HepG2 (cell line): ENCODE measurements around the gene CATSPERD. TPM values are rescaled to one million over a fixed set of nuclear protein-coding genes. Genes with fewer than 3 reads are reported as not detected.

Experiments used
- ATAC-seq: fragments of 200-7000 bp; cut with Tn5 transposase; 3 replicates; pipeline ENCODE4 v1.9.1; 2020; ENCODE audit warnings: mild to moderate bottlenecking, moderate library complexity
- BruUV-seq: library from RNA; stranded (reverse); fragments of 400-500 nt; replicated peaks from 2 replicates; lab custom pipeline; 2021; lab: Mats Ljungman, UMichigan
- CTCF ChIA-PET: fragments of 300-600 bp; formaldehyde crosslinking; extraction: SDS; loops from one replicate; lab custom pipeline; 2021; ENCODE audit warnings: low total read pairs, inconsistent platforms, low intra/inter-chr PET ratio; lab: Yijun Ruan, JAX
- POLR2A ChIA-PET: fragments of 350-600 bp; sonication (Branson Sonifier 250); formaldehyde crosslinking; loops from one replicate; lab custom pipeline; 2020; ENCODE audit warnings: antibody characterized with exemption, inconsistent platforms; lab: Yijun Ruan, JAX
- DNase-seq: peaks from one replicate; pipeline ENCODE4 v3.0.0-alpha.2; 2015; ENCODE audit warnings: low spot score
- FAIRE-seq: peaks from 3 replicates; lab custom pipeline; 2011; peaks lifted over from hg19 to GRCh38; lab: Jason Lieb, UNC
- H2AFZ ChIP-seq: one replicate; pipeline ENCODE4 v1.6.1; 2011; ENCODE audit warnings: low read length, inconsistent platforms
- H3K27ac ChIP-seq: fragments of 300-600 bp; 3 replicates; pipeline ENCODE4 v1.8.0; 2011; ENCODE audit warnings: mixed run types, mild to moderate bottlenecking, mixed read lengths, low read length, inconsistent platforms; ENCODE audit not compliant: insufficient read depth; ENCODE audit errors: extremely low read length
- H3K27me3 ChIP-seq, 2 experiments: fragments of 200-600 bp in 1 of 2; 2 replicates in 1 of 2; 3 replicates in 1 of 2; pipeline versions ENCODE4 v1.6.0 to v1.8.0; 2011; ENCODE audit warnings: low read length in 2 of 2, mild to moderate bottlenecking in 2 of 2, moderate library complexity in 2 of 2, inconsistent platforms in 1 of 2; ENCODE audit not compliant: insufficient read depth in 2 of 2, control insufficient read depth in 1 of 2
- H3K36me3 ChIP-seq, 2 experiments: fragments of 200-600 bp in 1 of 2; replicated peaks in 1 of 2; 2 replicates in 1 of 2; 3 replicates in 1 of 2; pipeline versions ENCODE4 v1.5.1 to v1.8.0; 2011; ENCODE audit warnings: low read length in 2 of 2, inconsistent platforms in 1 of 2; ENCODE audit not compliant: insufficient read depth in 2 of 2, control insufficient read depth in 1 of 2
- H3K4me1 ChIP-seq: 2 replicates; pipeline ENCODE4 v1.5.1; 2012; ENCODE audit warnings: low read length, inconsistent platforms; ENCODE audit not compliant: insufficient read depth
- H3K4me2 ChIP-seq: 2 replicates; pipeline ENCODE4 v1.6.0; 2011; ENCODE audit warnings: low read depth, low read length, inconsistent platforms
- H3K4me3 ChIP-seq, 3 experiments: fragments of 200-600 bp in 1 of 3; sonication (generic), shearing (Covaris generic) in 1 of 3; replicated peaks in 1 of 3; 2 replicates each; pipeline ENCODE4 v1.5.1; 2011 to 2016; ENCODE audit warnings: low read length in 3 of 3, inconsistent platforms in 2 of 3, low read depth in 2 of 3, mild to moderate bottlenecking in 2 of 3, control low read depth in 1 of 3, mixed read lengths in 1 of 3; ENCODE audit not compliant: insufficient read depth in 1 of 3
- H3K79me2 ChIP-seq: one replicate; pipeline ENCODE4 v1.6.1; 2011; ENCODE audit warnings: low read length, inconsistent platforms; ENCODE audit not compliant: insufficient read depth
- H3K9ac ChIP-seq: 2 replicates; pipeline ENCODE4 v1.6.0; 2011; ENCODE audit warnings: mild to moderate bottlenecking, low read depth, low read length, inconsistent platforms; ENCODE audit not compliant: insufficient read depth
- H3K9me3 ChIP-seq: 2 replicates; pipeline ENCODE4 v1.5.1; 2012; ENCODE audit warnings: mild to moderate bottlenecking, low read length
- H4K20me1 ChIP-seq: 2 replicates; pipeline ENCODE4 v1.6.0; 2011; ENCODE audit warnings: inconsistent platforms, mild to moderate bottlenecking, low read length, moderate library complexity; ENCODE audit not compliant: insufficient read depth
- CREB3 ChIP-seq: sonication (generic); formaldehyde crosslinking; IDR thresholded peaks from 2 replicates; pipeline ENCODE4 v1.5.0; 2020; ENCODE audit warnings: missing genetic modification reagents
- FLYWCH1 ChIP-seq: sonication (generic); formaldehyde crosslinking; IDR thresholded peaks from 2 replicates; pipeline ENCODE4 v1.8.1; 2023; ENCODE audit warnings: mild to moderate bottlenecking, missing genetic modification reagents
- HDAC1 ChIP-seq: sonication (generic); formaldehyde crosslinking; IDR thresholded peaks from 2 replicates; pipeline ENCODE4 v1.5.1; 2020; ENCODE audit warnings: mild to moderate bottlenecking, missing genetic modification reagents
- KLF15 ChIP-seq: sonication (generic); formaldehyde crosslinking; IDR thresholded peaks from 2 replicates; pipeline ENCODE4 v1.8.1; 2023; ENCODE audit warnings: borderline replicate concordance, mild to moderate bottlenecking, inconsistent platforms, missing genetic modification reagents, mixed read lengths
- PAX8 ChIP-seq: sonication (generic); formaldehyde crosslinking; IDR thresholded peaks from 2 replicates; pipeline ENCODE4 v1.8.0; 2022; ENCODE audit warnings: mild to moderate bottlenecking, missing genetic modification reagents, borderline replicate concordance
- PCBP1 ChIP-seq: fragments of 200-400 bp; formaldehyde crosslinking; IDR thresholded peaks from 2 replicates; pipeline ENCODE4 v1.6.1; 2017; ENCODE audit warnings: mild to moderate bottlenecking, low read depth, low read length, borderline replicate concordance
- RBM22 ChIP-seq: fragments of 200-400 bp; formaldehyde crosslinking; optimal IDR thresholded peaks from 2 replicates; pipeline ENCODE3; 2017; ENCODE audit warnings: mild to moderate bottlenecking, low read length, moderate library complexity
- WGBS: methylation state at CpG from one replicate; pipeline ENCODE4 v1.1.6; 2017; ENCODE audit warnings: low lambda C conversion rate; 5-methylcytosine and 5-hydroxymethylcytosine counted together
- in situ Hi-C: cut with HindIII; loops from 2 replicates; pipeline ENCODE4 v1.10.0; 2017; ENCODE audit warnings: low pct_unique_long_range_greater_than_20kb; ENCODE audit not compliant: extremely low pct_ligation_motif_present
- intact Hi-C: fragments of 100-400 bp; cut with micrococcal nuclease; formaldehyde crosslinking; loops from one replicate; pipeline ENCODE4 v1.10.0; 2022; ENCODE audit not compliant: unreplicated experiment
- polyA plus RNA-seq, 8 experiments: library from polyadenylated mRNA; depleted of rRNA in 3 of 8; stranded (reverse) in 7 of 8; unstranded in 1 of 8; fragments of >200 nt; fragmentation: Illumina TruSeq in 4 of 8; extraction: Trizol in 4 of 8; gene quantifications; 2 replicates each; pipeline versions ENCODE4 v1.2.1 to v1.2.3, GENCODE V29; 2011 to 2016; ENCODE audit warnings: low read depth in 4 of 8, missing spikeins in 1 of 8, mixed read lengths in 1 of 8; ENCODE audit not compliant: insufficient read depth in 1 of 8
- total RNA-seq, 5 experiments: library from RNA; depleted of rRNA; stranded (reverse); fragments of >200 nt; fragmentation: Illumina TruSeq; extraction: Trizol; gene quantifications; 2 replicates each; pipeline ENCODE4 v1.2.3, GENCODE V29; 2016; ENCODE audit warnings: low read depth in 1 of 5
- TF ChIP-seq, protein P1 (sequence below): conservative IDR thresholded peaks from 2 replicates; pipeline ENCODE4 v1.6.1; 2018; ENCODE audit warnings: missing genetic modification reagents
- TF ChIP-seq, protein P2 (sequence below): IDR thresholded peaks from 2 replicates; pipeline ENCODE4 v1.4.0; 2020; ENCODE audit warnings: mild to moderate bottlenecking, missing genetic modification reagents
- TF ChIP-seq, protein P3 (sequence below): sonication (generic); formaldehyde crosslinking; IDR thresholded peaks from 2 replicates; pipeline ENCODE4 v1.4.0; 2020; ENCODE audit warnings: low read depth, mild to moderate bottlenecking, missing genetic modification reagents

CATSPERD gene
- total and polyA plus RNA-seq, 2 of the 13 experiments (the other 11 are each of a cell fraction or from before 2014, with no cell fraction given): 0.04 TPM; not detected in 1

- TF ChIP-seq, protein P1, sequence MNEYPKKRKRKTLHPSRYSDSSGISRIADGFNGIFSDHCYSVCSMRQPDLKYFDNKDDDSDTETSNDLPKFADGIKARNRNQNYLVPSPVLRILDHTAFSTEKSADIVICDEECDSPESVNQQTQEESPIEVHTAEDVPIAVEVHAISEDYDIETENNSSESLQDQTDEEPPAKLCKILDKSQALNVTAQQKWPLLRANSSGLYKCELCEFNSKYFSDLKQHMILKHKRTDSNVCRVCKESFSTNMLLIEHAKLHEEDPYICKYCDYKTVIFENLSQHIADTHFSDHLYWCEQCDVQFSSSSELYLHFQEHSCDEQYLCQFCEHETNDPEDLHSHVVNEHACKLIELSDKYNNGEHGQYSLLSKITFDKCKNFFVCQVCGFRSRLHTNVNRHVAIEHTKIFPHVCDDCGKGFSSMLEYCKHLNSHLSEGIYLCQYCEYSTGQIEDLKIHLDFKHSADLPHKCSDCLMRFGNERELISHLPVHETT (CRISPR knock-in tag): no peak
- no peak for TF ChIP-seq FLYWCH1 (CRISPR knock-in tag)
Measured at GRCh38 chr19:5671600-5671999, 48.8 kb upstream of the CATSPERD start (continued).

GRCh38 chr19:5672708-5673459 is 47.6 kb upstream of the CATSPERD start:
- Histone ChIP-seq H3K4me3 (no peak overlapping the region), H3K36me3 (peaks cover 12 to 18% of the 10 kb centered on the region in 2 experiments; a peak in 4 of 5 replicates), H4K20me1 (no peaks in the 10 kb centered on the region), H3K9ac (no peak overlapping the region), H3K79me2 (no peaks in the 10 kb centered on the region), H3K4me1 (peaks cover 3% of the 10 kb centered on the region), H3K4me2 (no peak overlapping the region), H3K27ac (no peak overlapping the region), H3K27me3 (no peaks in the 10 kb centered on the region), H3K9me3 (no peaks in the 10 kb centered on the region), H2AFZ (no peak overlapping the region)
- ATAC-seq (no peak), FAIRE-seq (no peak), DNase-seq (no peak)
- no TSS peak for BruUV-seq
- TF ChIP-seq KLF15 (CRISPR knock-in tag) (no peak), RBM22 (no peak), CREB3 (no peak), PAX8 (CRISPR knock-in tag) (no peak), HDAC1 (CRISPR knock-in tag) (no peak), PCBP1 (no peak)
- TF ChIP-seq, protein P2, sequence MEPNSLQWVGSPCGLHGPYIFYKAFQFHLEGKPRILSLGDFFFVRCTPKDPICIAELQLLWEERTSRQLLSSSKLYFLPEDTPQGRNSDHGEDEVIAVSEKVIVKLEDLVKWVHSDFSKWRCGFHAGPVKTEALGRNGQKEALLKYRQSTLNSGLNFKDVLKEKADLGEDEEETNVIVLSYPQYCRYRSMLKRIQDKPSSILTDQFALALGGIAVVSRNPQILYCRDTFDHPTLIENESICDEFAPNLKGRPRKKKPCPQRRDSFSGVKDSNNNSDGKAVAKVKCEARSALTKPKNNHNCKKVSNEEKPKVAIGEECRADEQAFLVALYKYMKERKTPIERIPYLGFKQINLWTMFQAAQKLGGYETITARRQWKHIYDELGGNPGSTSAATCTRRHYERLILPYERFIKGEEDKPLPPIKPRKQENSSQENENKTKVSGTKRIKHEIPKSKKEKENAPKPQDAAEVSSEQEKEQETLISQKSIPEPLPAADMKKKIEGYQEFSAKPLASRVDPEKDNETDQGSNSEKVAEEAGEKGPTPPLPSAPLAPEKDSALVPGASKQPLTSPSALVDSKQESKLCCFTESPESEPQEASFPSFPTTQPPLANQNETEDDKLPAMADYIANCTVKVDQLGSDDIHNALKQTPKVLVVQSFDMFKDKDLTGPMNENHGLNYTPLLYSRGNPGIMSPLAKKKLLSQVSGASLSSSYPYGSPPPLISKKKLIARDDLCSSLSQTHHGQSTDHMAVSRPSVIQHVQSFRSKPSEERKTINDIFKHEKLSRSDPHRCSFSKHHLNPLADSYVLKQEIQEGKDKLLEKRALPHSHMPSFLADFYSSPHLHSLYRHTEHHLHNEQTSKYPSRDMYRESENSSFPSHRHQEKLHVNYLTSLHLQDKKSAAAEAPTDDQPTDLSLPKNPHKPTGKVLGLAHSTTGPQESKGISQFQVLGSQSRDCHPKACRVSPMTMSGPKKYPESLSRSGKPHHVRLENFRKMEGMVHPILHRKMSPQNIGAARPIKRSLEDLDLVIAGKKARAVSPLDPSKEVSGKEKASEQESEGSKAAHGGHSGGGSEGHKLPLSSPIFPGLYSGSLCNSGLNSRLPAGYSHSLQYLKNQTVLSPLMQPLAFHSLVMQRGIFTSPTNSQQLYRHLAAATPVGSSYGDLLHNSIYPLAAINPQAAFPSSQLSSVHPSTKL: no peak
- TF ChIP-seq, protein P3, sequence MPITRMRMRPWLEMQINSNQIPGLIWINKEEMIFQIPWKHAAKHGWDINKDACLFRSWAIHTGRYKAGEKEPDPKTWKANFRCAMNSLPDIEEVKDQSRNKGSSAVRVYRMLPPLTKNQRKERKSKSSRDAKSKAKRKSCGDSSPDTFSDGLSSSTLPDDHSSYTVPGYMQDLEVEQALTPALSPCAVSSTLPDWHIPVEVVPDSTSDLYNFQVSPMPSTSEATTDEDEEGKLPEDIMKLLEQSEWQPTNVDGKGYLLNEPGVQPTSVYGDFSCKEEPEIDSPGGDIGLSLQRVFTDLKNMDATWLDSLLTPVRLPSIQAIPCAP: no peak
- intact Hi-C loops (no loop called here), in situ Hi-C loops (no loop called here)
- WGBS: 96% methylated on average over 13 of the region's 13 CpGs
- CTCF ChIA-PET: no interaction called here
- POLR2A ChIA-PET: no interaction called here
